ENCODE data around the gene NMRK2.

Gene NMRK2

DNA sequence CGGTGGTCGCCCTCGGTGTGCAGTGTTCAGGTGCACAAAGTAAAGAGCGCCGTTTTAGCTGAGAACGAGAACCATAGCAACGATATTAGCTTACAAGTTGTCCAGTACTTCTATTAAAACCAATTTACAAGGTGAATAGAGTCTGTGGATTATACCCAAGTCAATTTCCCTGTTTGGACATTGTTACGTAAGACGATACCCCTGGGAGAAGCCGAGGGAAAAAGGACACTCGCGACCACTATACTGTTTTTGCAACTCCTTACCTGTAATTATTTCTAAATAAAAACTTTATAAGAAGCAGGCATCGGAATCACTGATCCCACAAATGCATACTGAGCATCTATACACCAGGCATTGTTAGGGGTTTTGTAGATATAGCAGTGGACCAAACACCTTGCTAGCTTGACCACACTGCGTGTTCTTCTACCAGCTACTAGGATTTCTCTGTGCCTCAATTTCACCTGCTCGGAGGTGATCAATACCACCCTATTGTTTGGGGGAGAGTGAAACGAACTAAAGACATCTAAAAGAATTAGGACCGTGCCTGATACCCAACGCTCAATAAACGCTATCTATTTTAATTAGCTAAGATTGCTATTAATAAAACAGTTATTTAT is 52.9 kb downstream of the NMRK2 start:
- no peaks in the 10 kb centered on the region for H3K9me3 ChIP-seq (ENCODE audit: control insufficient read depth, insufficient read depth, low read length)
- peak overlapping the region; percentile 99 for H3K4me3 ChIP-seq (ENCODE audit: low read length)
- H3K9me2 ChIP-seq (replicated peaks; ENCODE audit: control insufficient read depth, low read length), result no peaks in the 10 kb centered on the region
- H3K36me3 ChIP-seq (ENCODE audit: control insufficient read depth, low read length), result peaks cover 45% of the 10 kb centered on the region
- H3K27me3 ChIP-seq (ENCODE audit: control insufficient read depth, low read length), result no peaks in the 10 kb centered on the region
- peaks cover 69% of the 10 kb centered on the region for H3K4me1 ChIP-seq (ENCODE audit: control insufficient read depth, low read length)
- H4K20me1 ChIP-seq (ENCODE audit: control insufficient read depth, insufficient read depth, low read depth, low read length), result peaks cover 41% of the 10 kb centered on the region
- peak overlapping the region; percentile 89 for H3K27ac ChIP-seq (ENCODE audit: low read depth, low read length)
- peak overlapping the region; percentile 95 for H3K4me2 ChIP-seq (ENCODE audit: low read length)
- H3F3A ChIP-seq (ENCODE audit: control insufficient read depth, insufficient read depth), result peaks cover 62% of the 10 kb centered on the region
- H3K79me2 ChIP-seq (ENCODE audit: control insufficient read depth, low read length), result peaks cover 46% of the 10 kb centered on the region
- TF ChIP-seq CTCF (IDR thresholded peaks at IDR 0.05; ENCODE audit: low read depth, low read length, poor library complexity, severe bottlenecking) (no peak), EZH2phosphoT487 (IDR thresholded peaks at IDR 0.05; ENCODE audit: borderline replicate concordance, low read length) (no peak)

DNA sequence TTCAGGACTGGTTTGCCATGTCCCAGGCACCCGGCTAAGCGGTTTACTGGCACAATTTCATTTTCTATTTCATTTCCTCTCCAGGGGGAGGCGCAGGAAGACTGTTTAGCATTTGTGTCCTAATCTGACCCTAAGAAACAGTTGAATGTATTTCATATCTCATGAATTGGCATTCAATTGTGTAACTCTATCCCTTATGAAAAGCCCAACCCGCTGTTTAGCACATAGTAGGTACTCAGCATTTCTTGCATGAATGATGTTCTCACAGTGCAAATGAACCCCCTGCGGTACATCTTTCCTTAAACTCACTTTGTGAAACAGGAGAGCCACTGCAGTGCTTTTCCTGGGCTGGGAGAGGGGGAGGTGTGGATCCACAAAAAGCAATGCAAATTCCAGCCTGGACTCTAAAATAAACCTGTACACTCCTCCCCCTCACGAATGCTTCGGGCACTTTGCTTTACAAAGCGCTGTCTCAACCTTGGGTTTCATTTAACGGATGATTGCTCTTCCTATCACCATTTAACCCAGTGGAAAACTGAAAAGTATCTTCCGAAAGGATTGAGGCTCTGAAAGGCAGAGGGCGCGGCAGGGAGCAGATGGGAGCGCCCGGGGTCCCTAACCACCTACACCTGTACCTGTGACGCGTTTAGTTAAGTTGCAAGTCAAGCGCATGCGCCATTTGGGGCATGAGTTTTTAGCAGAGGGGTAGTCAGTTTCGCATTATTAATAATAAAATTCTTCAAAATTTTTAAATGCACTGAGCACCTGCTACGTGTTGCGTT is 53.6 kb downstream of the NMRK2 start:
- TF ChIP-seq CTCF (IDR thresholded peaks at IDR 0.05; ENCODE audit: low read depth, low read length, poor library complexity, severe bottlenecking) (peak; percentile 78), EZH2phosphoT487 (IDR thresholded peaks at IDR 0.05; ENCODE audit: borderline replicate concordance, low read length) (no peak)
- Histone ChIP-seq H3K79me2 (ENCODE audit: control insufficient read depth, low read length) (peaks cover 39% of the 10 kb centered on the region), H4K20me1 (ENCODE audit: control insufficient read depth, insufficient read depth, low read depth, low read length) (peaks cover 35% of the 10 kb centered on the region), H3K4me1 (ENCODE audit: control insufficient read depth, low read length) (peaks cover 67% of the 10 kb centered on the region), H3K9me2 (replicated peaks; ENCODE audit: control insufficient read depth, low read length) (no peaks in the 10 kb centered on the region), H3K9me3 (ENCODE audit: control insufficient read depth, insufficient read depth, low read length) (no peaks in the 10 kb centered on the region), H3K36me3 (ENCODE audit: control insufficient read depth, low read length) (peaks cover 38% of the 10 kb centered on the region), H3K27me3 (ENCODE audit: control insufficient read depth, low read length) (no peaks in the 10 kb centered on the region), H3F3A (ENCODE audit: control insufficient read depth, insufficient read depth) (peaks cover 56% of the 10 kb centered on the region), H3K27ac (ENCODE audit: low read depth, low read length) (peak overlapping the region; percentile 89), H3K4me2 (ENCODE audit: low read length) (peak overlapping the region; percentile 95), H3K4me3 (ENCODE audit: low read length) (peak overlapping the region; percentile 99)

DNA sequence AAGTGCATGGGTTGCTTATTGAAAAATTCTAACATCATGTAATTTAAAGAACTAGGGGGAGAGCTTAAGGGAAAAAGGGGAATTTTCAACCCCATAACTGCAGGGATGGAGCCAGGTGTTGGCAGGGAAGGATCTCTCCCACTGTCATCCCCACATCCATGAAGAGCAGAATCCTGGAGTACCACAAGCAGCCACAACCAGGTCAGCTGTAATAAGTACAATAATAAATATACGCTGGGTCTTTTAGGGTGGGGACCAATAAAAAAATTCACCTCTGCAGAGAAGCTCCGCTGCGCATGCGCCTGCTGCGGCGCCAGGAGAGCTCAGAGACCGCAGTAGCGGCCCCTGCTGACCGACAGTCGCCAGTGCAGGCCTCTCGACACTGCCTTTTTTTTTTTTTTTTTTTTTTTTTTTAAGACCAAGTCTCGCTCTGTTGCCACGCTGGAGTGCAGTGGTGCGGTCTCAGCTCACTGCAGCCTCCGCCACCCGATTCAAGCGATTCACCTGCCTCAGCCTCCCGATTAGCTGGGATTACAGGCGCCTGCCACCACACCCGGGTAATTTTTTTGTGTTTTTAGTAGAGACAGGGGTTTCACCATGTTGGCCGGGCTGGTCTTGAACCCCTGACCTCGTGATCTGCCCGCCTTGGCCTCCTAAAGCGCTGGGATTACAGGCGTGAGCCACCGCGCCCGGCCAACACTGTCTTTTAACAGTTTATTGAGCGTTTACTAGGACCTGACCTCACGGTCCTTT is 54.9 kb downstream of the NMRK2 start:
- Histone ChIP-seq H3F3A (ENCODE audit: control insufficient read depth, insufficient read depth) (peaks cover 46% of the 10 kb centered on the region), H4K20me1 (ENCODE audit: control insufficient read depth, insufficient read depth, low read depth, low read length) (peaks cover 23% of the 10 kb centered on the region), H3K27ac (ENCODE audit: low read depth, low read length) (peak overlapping the region; percentile 89)

More for the DNA sequence above, 54.9 kb downstream of the NMRK2 start:
- H3K79me2 ChIP-seq (ENCODE audit: control insufficient read depth, low read length), result peaks cover 26% of the 10 kb centered on the region
- peak overlapping the region; percentile 95 for H3K4me2 ChIP-seq (ENCODE audit: low read length)
- no peaks in the 10 kb centered on the region for H3K9me2 ChIP-seq (replicated peaks; ENCODE audit: control insufficient read depth, low read length)
- H3K36me3 ChIP-seq (ENCODE audit: control insufficient read depth, low read length), result peaks cover 24% of the 10 kb centered on the region
- H3K27me3 ChIP-seq (ENCODE audit: control insufficient read depth, low read length), result no peaks in the 10 kb centered on the region
- peaks cover 57% of the 10 kb centered on the region for H3K4me1 ChIP-seq (ENCODE audit: control insufficient read depth, low read length)
- peak; percentile 67 for TF ChIP-seq CTCF (IDR thresholded peaks at IDR 0.05; ENCODE audit: low read depth, low read length, poor library complexity, severe bottlenecking)
- TF ChIP-seq EZH2phosphoT487 (IDR thresholded peaks at IDR 0.05; ENCODE audit: borderline replicate concordance, low read length), result no peak
- H3K9me3 ChIP-seq (ENCODE audit: control insufficient read depth, insufficient read depth, low read length), result no peaks in the 10 kb centered on the region
- H3K4me3 ChIP-seq (ENCODE audit: low read length), result peak overlapping the region; percentile 99

Measured in DOHH2 (cell line).